HEK293 (cell line): Measurements from ENCODE around the gene TP53AIP1.

ENCODE experiments used
- CTCF ChIA-PET: fragments of 350-600 bp; formaldehyde crosslinking; extraction: SDS; loops from one replicate; lab custom pipeline; 2021; ENCODE audit warnings: antibody characterized with exemption; lab: Yijun Ruan, JAX
- POLR2A ChIA-PET: fragments of 300-600 bp; formaldehyde crosslinking; extraction: SDS; loops from one replicate; lab custom pipeline; 2020; ENCODE audit warnings: antibody characterized with exemption, inconsistent platforms; lab: Yijun Ruan, JAX
- H3K27ac ChIP-seq: fragments of 200-500 bp; sonication (Bioruptor generic); 2 replicates; pipeline ENCODE4 v1.5.1; 2014; ENCODE audit warnings: low read depth, low read length, control low read depth, inconsistent platforms; ENCODE audit errors: extremely low read depth
- H3K36me3 ChIP-seq, 2 experiments: fragments of 200-500 bp in 1 of 2; sonication (Bioruptor generic) in 1 of 2; 1 replicate in 1 of 2; 2 replicates in 1 of 2; pipeline ENCODE4 v1.5.1; 2014 to 2017; ENCODE audit warnings: inconsistent platforms in 2 of 2, low read length in 2 of 2; ENCODE audit not compliant: control insufficient read depth in 2 of 2, insufficient read depth in 1 of 2
- H3K4me1 ChIP-seq: fragments of 200-500 bp; sonication (Bioruptor generic); 2 replicates; pipeline ENCODE4 v1.5.1; 2014; ENCODE audit warnings: mild to moderate bottlenecking, low read length, inconsistent platforms; ENCODE audit not compliant: control insufficient read depth, insufficient read depth
- H3K4me3 ChIP-seq: 2 replicates; pipeline ENCODE4 v1.5.1; 2011; ENCODE audit warnings: low read depth, mild to moderate bottlenecking, control low read depth, low read length, moderate library complexity
- H3K9me3 ChIP-seq: fragments of 200-500 bp; sonication (Bioruptor generic); 2 replicates; pipeline ENCODE4 v1.5.1; 2014; ENCODE audit warnings: low read depth, low read length, inconsistent platforms; ENCODE audit not compliant: control insufficient read depth, insufficient read depth
- FEZF1 ChIP-seq: fragments of 450-650 bp; formaldehyde crosslinking; IDR thresholded peaks from 2 replicates; pipeline ENCODE4 v1.5.1; 2016; ENCODE audit warnings: missing biosample characterization, missing genetic modification characterization
- HOXA7 ChIP-seq: sonication (generic); formaldehyde crosslinking; IDR thresholded peaks from 2 replicates; pipeline ENCODE4 v1.8.1; 2022; ENCODE audit warnings: missing genetic modification reagents, borderline replicate concordance
- IKZF3 ChIP-seq: fragments of 450-650 bp; IDR thresholded peaks from 2 replicates; pipeline ENCODE4 v1.5.0; 2018; ENCODE audit warnings: missing biosample characterization, mild to moderate bottlenecking, missing genetic modification characterization, moderate library complexity
- KLF16 ChIP-seq: fragments of 450-650 bp; formaldehyde crosslinking; IDR thresholded peaks from 2 replicates; pipeline ENCODE4 v1.5.1; 2017; ENCODE audit warnings: missing biosample characterization, missing genetic modification characterization
- KLF9 ChIP-seq: fragments of 450-650 bp; formaldehyde crosslinking; IDR thresholded peaks from 2 replicates; pipeline ENCODE4 v1.5.1; 2016; ENCODE audit warnings: missing biosample characterization, missing genetic modification characterization, low read depth
- MEIS1 ChIP-seq: sonication (generic); formaldehyde crosslinking; IDR thresholded peaks from 2 replicates; pipeline ENCODE4 v1.8.1; 2022; ENCODE audit warnings: missing genetic modification reagents, mild to moderate bottlenecking, borderline replicate concordance
- PATZ1 ChIP-seq: fragments of 450-650 bp; formaldehyde crosslinking; IDR thresholded peaks from 2 replicates; pipeline ENCODE4 v1.5.1; 2016; ENCODE audit warnings: missing biosample characterization, missing genetic modification characterization
- YY1 ChIP-seq: fragments of 450-650 bp; formaldehyde crosslinking; IDR thresholded peaks from 2 replicates; pipeline ENCODE4 v1.5.1; 2018; ENCODE audit warnings: missing biosample characterization, missing genetic modification characterization
- ZFP37 ChIP-seq: fragments of 450-650 bp; formaldehyde crosslinking; IDR thresholded peaks from 2 replicates; pipeline ENCODE4 v1.5.1; 2016; ENCODE audit warnings: missing biosample characterization, missing genetic modification characterization
- ZNF10 ChIP-seq: fragments of 450-650 bp; formaldehyde crosslinking; IDR thresholded peaks from 2 replicates; pipeline ENCODE4 v1.5.1; 2017; ENCODE audit warnings: missing biosample characterization, missing genetic modification characterization
- ZNF140 ChIP-seq: fragments of 450-650 bp; formaldehyde crosslinking; IDR thresholded peaks from 2 replicates; pipeline ENCODE4 v1.5.1; 2016; ENCODE audit warnings: missing biosample characterization, missing genetic modification characterization
- ZNF155 ChIP-seq: fragments of 450-650 bp; formaldehyde crosslinking; IDR thresholded peaks from 2 replicates; pipeline ENCODE4 v1.5.1; 2016; ENCODE audit warnings: missing biosample characterization, missing genetic modification characterization
- ZNF221 ChIP-seq: fragments of 450-650 bp; formaldehyde crosslinking; IDR thresholded peaks from 2 replicates; pipeline ENCODE4 v1.5.1; 2017; ENCODE audit warnings: missing biosample characterization, missing genetic modification characterization, borderline replicate concordance
- ZNF24 ChIP-seq: fragments of 450-650 bp; formaldehyde crosslinking; IDR thresholded peaks from 2 replicates; pipeline ENCODE4 v1.5.1; 2016; ENCODE audit warnings: missing biosample characterization, missing genetic modification characterization
- ZNF335 ChIP-seq: fragments of 450-650 bp; formaldehyde crosslinking; conservative IDR thresholded peaks from 2 replicates; pipeline ENCODE4 v1.5.1; 2016; ENCODE audit warnings: missing biosample characterization, missing genetic modification characterization
- ZNF350 ChIP-seq: fragments of 450-650 bp; formaldehyde crosslinking; IDR thresholded peaks from 2 replicates; pipeline ENCODE4 v1.5.0; 2017; ENCODE audit warnings: missing biosample characterization, mild to moderate bottlenecking, missing genetic modification characterization
- ZNF501 ChIP-seq: fragments of 450-650 bp; formaldehyde crosslinking; IDR thresholded peaks from 2 replicates; pipeline ENCODE4 v1.5.1; 2016; ENCODE audit warnings: missing biosample characterization, missing genetic modification characterization
- ZNF544 ChIP-seq: fragments of 450-650 bp; formaldehyde crosslinking; IDR thresholded peaks from 2 replicates; pipeline ENCODE4 v1.5.0; 2017; ENCODE audit warnings: missing biosample characterization, missing genetic modification characterization
- ZNF585B ChIP-seq: fragments of 450-650 bp; formaldehyde crosslinking; IDR thresholded peaks from 2 replicates; pipeline ENCODE4 v1.5.1; 2016; ENCODE audit warnings: missing biosample characterization, missing genetic modification characterization
- ZNF600 ChIP-seq: fragments of 450-650 bp; formaldehyde crosslinking; IDR thresholded peaks from 2 replicates; pipeline ENCODE4 v1.5.1; 2016; ENCODE audit warnings: missing biosample characterization, missing genetic modification characterization
- ZNF621 ChIP-seq: fragments of 450-650 bp; formaldehyde crosslinking; IDR thresholded peaks from 2 replicates; pipeline ENCODE4 v1.5.1; 2017; ENCODE audit warnings: missing biosample characterization, missing genetic modification characterization
- ZNF677 ChIP-seq: fragments of 450-650 bp; IDR thresholded peaks from 2 replicates; pipeline ENCODE4 v1.5.0; 2018; ENCODE audit warnings: missing biosample characterization, mild to moderate bottlenecking, missing genetic modification characterization, moderate library complexity
- ZXDB ChIP-seq: fragments of 450-650 bp; formaldehyde crosslinking; IDR thresholded peaks from 2 replicates; pipeline ENCODE4 v1.5.1; 2016; ENCODE audit warnings: missing biosample characterization, missing genetic modification characterization
- TF ChIP-seq, protein P1 (sequence below): fragments of 450-650 bp; formaldehyde crosslinking; IDR thresholded peaks from 2 replicates; pipeline ENCODE4 v1.5.1; 2016; ENCODE audit warnings: missing biosample characterization, missing genetic modification characterization
- TF ChIP-seq, protein P2 (sequence below): fragments of 450-650 bp; formaldehyde crosslinking; IDR thresholded peaks from 2 replicates; pipeline ENCODE4 v1.5.1; 2016; ENCODE audit warnings: missing biosample characterization, missing genetic modification characterization

Gene TP53AIP1

DNA sequence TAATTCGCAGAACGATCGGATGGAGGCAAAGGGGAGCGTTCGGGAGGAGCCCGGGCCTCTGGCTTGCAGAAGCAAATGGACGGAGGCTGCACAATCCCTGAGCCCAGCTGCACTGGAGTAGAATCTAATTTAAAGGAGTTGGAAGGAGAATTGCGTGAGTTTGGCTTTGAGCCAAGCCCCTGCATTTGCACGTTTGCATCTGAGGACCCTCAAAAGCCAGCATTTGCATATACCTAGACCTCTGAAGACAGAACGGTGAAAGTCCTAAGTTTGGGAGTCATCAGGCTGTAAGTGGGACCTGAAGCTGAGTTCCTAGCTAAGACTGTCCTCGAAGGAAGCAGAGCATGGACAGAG, 15.6 kb downstream of the TP53AIP1 start:
- no peak overlapping the region for H3K27ac ChIP-seq
- H3K36me3 ChIP-seq: no peaks in the 10 kb centered on the region
- ChIA-PET CTCF (interaction anchor here (0.7 to 0.9 kb wide), 2 partner anchors 30 to 41 kb away, joined by 3 read pairs; no protein-coding TSS in a partner anchor), POLR2A (no interaction called here)
- no peaks in the 10 kb centered on the region for H3K9me3 ChIP-seq
- no peak overlapping the region for H3K4me3 ChIP-seq
- TF ChIP-seq ZNF350 (tag by site-specific recombination) (no peak), IKZF3 (tag by site-specific recombination) (no peak), KLF16 (no peak), ZNF140 (tag by site-specific recombination) (no peak), MEIS1 (no peak), ZNF221 (tag by site-specific recombination) (no peak), KLF9 (tag by site-specific recombination) (no peak), ZNF335 (tag by site-specific recombination) (no peak), ZNF544 (tag by site-specific recombination) (no peak), ZNF501 (tag by site-specific recombination) (no peak), ZNF600 (tag by site-specific recombination) (no peak), ZNF677 (tag by site-specific recombination) (no peak)
- H3K4me1 ChIP-seq: no peaks in the 10 kb centered on the region

GRCh38 chr11:128926437-128927107, 16.1 kb downstream of the TP53AIP1 start:
- no peak overlapping the region for H3K27ac ChIP-seq
- H3K4me1 ChIP-seq: no peaks in the 10 kb centered on the region
- CTCF ChIA-PET: interaction anchor here (0.7 to 1.3 kb wide), 3 partner anchors 30 to 41 kb away, joined by 3 to 5 read pairs (median 3); no protein-coding TSS in a partner anchor
- H3K4me3 ChIP-seq: no peak overlapping the region
- TF ChIP-seq, protein P1, sequence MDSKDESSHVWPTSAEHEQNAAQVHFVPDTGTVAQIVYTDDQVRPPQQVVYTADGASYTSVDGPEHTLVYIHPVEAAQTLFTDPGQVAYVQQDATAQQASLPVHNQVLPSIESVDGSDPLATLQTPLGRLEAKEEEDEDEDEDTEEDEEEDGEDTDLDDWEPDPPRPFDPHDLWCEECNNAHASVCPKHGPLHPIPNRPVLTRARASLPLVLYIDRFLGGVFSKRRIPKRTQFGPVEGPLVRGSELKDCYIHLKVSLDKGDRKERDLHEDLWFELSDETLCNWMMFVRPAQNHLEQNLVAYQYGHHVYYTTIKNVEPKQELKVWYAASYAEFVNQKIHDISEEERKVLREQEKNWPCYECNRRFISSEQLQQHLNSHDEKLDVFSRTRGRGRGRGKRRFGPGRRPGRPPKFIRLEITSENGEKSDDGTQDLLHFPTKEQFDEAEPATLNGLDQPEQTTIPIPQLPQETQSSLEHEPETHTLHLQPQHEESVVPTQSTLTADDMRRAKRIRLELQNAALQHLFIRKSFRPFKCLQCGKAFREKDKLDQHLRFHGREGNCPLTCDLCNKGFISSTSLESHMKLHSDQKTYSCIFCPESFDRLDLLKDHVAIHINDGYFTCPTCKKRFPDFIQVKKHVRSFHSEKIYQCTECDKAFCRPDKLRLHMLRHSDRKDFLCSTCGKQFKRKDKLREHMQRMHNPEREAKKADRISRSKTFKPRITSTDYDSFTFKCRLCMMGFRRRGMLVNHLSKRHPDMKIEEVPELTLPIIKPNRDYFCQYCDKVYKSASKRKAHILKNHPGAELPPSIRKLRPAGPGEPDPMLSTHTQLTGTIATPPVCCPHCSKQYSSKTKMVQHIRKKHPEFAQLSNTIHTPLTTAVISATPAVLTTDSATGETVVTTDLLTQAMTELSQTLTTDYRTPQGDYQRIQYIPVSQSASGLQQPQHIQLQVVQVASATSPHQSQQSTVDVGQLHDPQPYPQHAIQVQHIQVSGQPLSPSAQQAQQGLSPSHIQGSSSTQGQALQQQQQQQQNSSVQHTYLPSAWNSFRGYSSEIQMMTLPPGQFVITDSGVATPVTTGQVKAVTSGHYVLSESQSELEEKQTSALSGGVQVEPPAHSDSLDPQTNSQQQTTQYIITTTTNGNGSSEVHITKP (tag by site-specific recombination): no peak
- TF ChIP-seq ZNF350 (tag by site-specific recombination) (no peak), HOXA7 (CRISPR knock-in tag) (no peak), FEZF1 (tag by site-specific recombination) (no peak), ZNF24 (tag by site-specific recombination) (no peak), MEIS1 (no peak), ZNF155 (tag by site-specific recombination) (no peak), ZFP37 (tag by site-specific recombination) (no peak), ZNF621 (tag by site-specific recombination) (no peak), IKZF3 (tag by site-specific recombination) (no peak), ZNF544 (tag by site-specific recombination) (no peak), ZNF585B (tag by site-specific recombination) (no peak), KLF9 (tag by site-specific recombination) (no peak), ZNF10 (tag by site-specific recombination) (no peak), YY1 (no peak), PATZ1 (tag by site-specific recombination) (no peak), ZXDB (no peak)
- TF ChIP-seq, protein P2, sequence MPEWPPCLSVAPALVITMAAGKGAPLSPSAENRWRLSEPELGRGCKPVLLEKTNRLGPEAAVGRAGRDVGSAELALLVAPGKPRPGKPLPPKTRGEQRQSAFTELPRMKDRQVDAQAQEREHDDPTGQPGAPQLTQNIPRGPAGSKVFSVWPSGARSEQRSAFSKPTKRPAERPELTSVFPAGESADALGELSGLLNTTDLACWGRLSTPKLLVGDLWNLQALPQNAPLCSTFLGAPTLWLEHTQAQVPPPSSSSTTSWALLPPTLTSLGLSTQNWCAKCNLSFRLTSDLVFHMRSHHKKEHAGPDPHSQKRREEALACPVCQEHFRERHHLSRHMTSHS (tag by site-specific recombination): no peak
- no peaks in the 10 kb centered on the region for H3K9me3 ChIP-seq
- POLR2A ChIA-PET: no interaction called here
- no peaks in the 10 kb centered on the region for H3K36me3 ChIP-seq
